ENCODE data around the gene VEZT. TPM values are rescaled to one million over a fixed set of nuclear protein-coding genes. Genes with fewer than 3 reads are reported as not detected.

Gene VEZT
- total RNA-seq, 4 donors from 2014 or later = 55.2 to 130 (median 85.5) TPM

- 95 to 96% methylated on average over 2 of the region's 2 CpGs for WGBS, 2 donors (ENCODE audit: low coverage in 1 of 2)
- Histone ChIP-seq H3K4me3 (no peak overlapping the region), H3K27me3 (no peaks in the 10 kb centered on the region), H3K36me3 (no peaks in the 10 kb centered on the region), H3K9me3 (no peaks in the 10 kb centered on the region), H3K4me1 (peaks cover 17 to 47% (median 32%) of the 10 kb centered on the region in 4 donors), H3K27ac (no peak overlapping the region)
- no peak for DNase-seq
- in situ Hi-C loops (cut with MboI; ENCODE audit: low pct_ligation_motif_present in 1 of 4, low pct_unique_long_range_greater_than_20kb in 1 of 4, low sequenced_read_pairs in 3 of 4) = no loop called here
- TF ChIP-seq CTCF (IDR thresholded peaks at IDR 0.05) = no peak
- no peak for TF ChIP-seq EP300 (IDR thresholded peaks at IDR 0.05; ENCODE audit: low read depth)
- TF ChIP-seq POLR2AphosphoS5 (IDR thresholded peaks at IDR 0.05) = no peak
- intact Hi-C loops (cut with DNase I; ENCODE audit: low total_unique reads) = no loop called here
Observed at GRCh38 chr12:95207407-95207806, 10.2 kb upstream of the VEZT start.

GRCh38 chr12:95208678-95209077 lies 8.9 kb upstream of the VEZT start:
- no peak for DNase-seq
- Histone ChIP-seq H3K27me3 (no peaks in the 10 kb centered on the region), H3K4me1 (peaks cover 11 to 43% (median 23%) of the 10 kb centered on the region in 4 donors), H3K4me3 (no peak overlapping the region), H3K27ac (no peak overlapping the region), H3K9me3 (no peaks in the 10 kb centered on the region), H3K36me3 (no peaks in the 10 kb centered on the region)
- in situ Hi-C loops (cut with MboI; ENCODE audit: low pct_ligation_motif_present in 1 of 4, low pct_unique_long_range_greater_than_20kb in 1 of 4, low sequenced_read_pairs in 3 of 4) (no loop called here), intact Hi-C loops (cut with DNase I; ENCODE audit: low total_unique reads) (no loop called here)
- no peak for TF ChIP-seq EP300 (IDR thresholded peaks at IDR 0.05; ENCODE audit: low read depth)
- WGBS, 2 donors (ENCODE audit: low coverage in 1 of 2) = 73 to 89% methylated on average over 6 to 7 of the region's 7 CpGs

- H3K36me3 ChIP-seq = no peaks in the 10 kb centered on the region
- 67 to 83% methylated on average over 4 of the region's 4 CpGs for WGBS, 2 donors (ENCODE audit: low coverage in 1 of 2)
- no peak for DNase-seq
- H3K27ac ChIP-seq = peak overlapping the region in 1 of 4 donors; percentile 97
- intact Hi-C loops (cut with DNase I; ENCODE audit: low total_unique reads) = loop anchor here (10.0 kb wide), 1 partner anchor 48 kb away; no protein-coding TSS in a partner anchor
- in situ Hi-C loops (cut with MboI; ENCODE audit: low pct_ligation_motif_present in 1 of 4, low pct_unique_long_range_greater_than_20kb in 1 of 4, low sequenced_read_pairs in 3 of 4) = no loop called here
- H3K27me3 ChIP-seq = no peaks in the 10 kb centered on the region
- peaks cover 0 to 31% (median 13%) of the 10 kb centered on the region in 4 donors for H3K4me1 ChIP-seq
- H3K4me3 ChIP-seq = no peak overlapping the region
- H3K9me3 ChIP-seq = no peaks in the 10 kb centered on the region
- TF ChIP-seq EP300 (IDR thresholded peaks at IDR 0.05; ENCODE audit: low read depth) (no peak), CTCF (IDR thresholded peaks at IDR 0.05) (no peak), POLR2A (IDR thresholded peaks at IDR 0.05) (no peak), POLR2AphosphoS5 (IDR thresholded peaks at IDR 0.05) (no peak)
Observed at GRCh38 chr12:95212586-95212985, 5.0 kb upstream of the VEZT start.

GRCh38 chr12:95213119-95213518 lies 4.5 kb upstream of the VEZT start:
- TF ChIP-seq CTCF (IDR thresholded peaks at IDR 0.05) (no peak), EP300 (IDR thresholded peaks at IDR 0.05; ENCODE audit: low read depth) (no peak), POLR2AphosphoS5 (IDR thresholded peaks at IDR 0.05) (no peak), POLR2A (IDR thresholded peaks at IDR 0.05) (no peak)
- H3K4me3 ChIP-seq = no peak overlapping the region
- no peaks in the 10 kb centered on the region for H3K9me3 ChIP-seq
- H3K4me1 ChIP-seq = peaks cover 0 to 31% (median 13%) of the 10 kb centered on the region in 4 donors
- H3K36me3 ChIP-seq = no peaks in the 10 kb centered on the region
- H3K27ac ChIP-seq = peak overlapping the region in 1 of 4 donors; percentile 97
- DNase-seq = no peak
- WGBS, 2 donors (ENCODE audit: low coverage in 1 of 2) = 79 to 89% methylated on average over 4 of the region's 4 CpGs
- in situ Hi-C loops (cut with MboI; ENCODE audit: low pct_ligation_motif_present in 1 of 4, low pct_unique_long_range_greater_than_20kb in 1 of 4, low sequenced_read_pairs in 3 of 4) = no loop called here
- H3K27me3 ChIP-seq = no peaks in the 10 kb centered on the region
- intact Hi-C loops (cut with DNase I; ENCODE audit: low total_unique reads) = loop anchor here (10.0 kb wide), 1 partner anchor 48 kb away; no protein-coding TSS in a partner anchor

- no peak for TF ChIP-seq CTCF (IDR thresholded peaks at IDR 0.05)
- peak in 1 of 3 donors; percentile 63 for TF ChIP-seq POLR2AphosphoS5 (IDR thresholded peaks at IDR 0.05)
- no peak overlapping the region for H3K4me3 ChIP-seq
- 65 to 86% methylated on average over 1 of the region's 1 CpG for WGBS, 2 donors (ENCODE audit: low coverage in 1 of 2)
- no peaks in the 10 kb centered on the region for H3K9me3 ChIP-seq
- intact Hi-C loops (cut with DNase I; ENCODE audit: low total_unique reads) = loop anchor here (10.0 kb wide), 1 partner anchor 49 kb away; no protein-coding TSS in a partner anchor
- H3K36me3 ChIP-seq = no peaks in the 10 kb centered on the region
- in situ Hi-C loops (cut with MboI; ENCODE audit: low pct_ligation_motif_present in 1 of 4, low pct_unique_long_range_greater_than_20kb in 1 of 4, low sequenced_read_pairs in 3 of 4) = no loop called here
- DNase-seq = no peak
- H3K27ac ChIP-seq = peak overlapping the region; percentile 19 to 99 (median 78)
- no peaks in the 10 kb centered on the region for H3K27me3 ChIP-seq
- H3K4me1 ChIP-seq = peaks cover 0 to 33% (median 14%) of the 10 kb centered on the region in 4 donors
Observed at GRCh38 chr12:95213928-95214327, 3.7 kb upstream of the VEZT start.

All from transverse colon (tissue), 4 donors.